Hepatocyte (in vitro differentiated cells): ENCODE measurements around the gene GUCY2F. TPM values are rescaled to one million over a fixed set of nuclear protein-coding genes. Genes with fewer than 3 reads are reported as not detected.

Experiments
- DNase-seq: peaks from one replicate; pipeline ENCODE4 v3.0.0-alpha.2; 2016; ENCODE audit warnings: low spot score
- H2AFZ ChIP-seq: fragments of 200-600 bp; sonication (generic); 2 replicates; pipeline ENCODE4 v1.6.0; 2016; ENCODE audit warnings: antibody characterized with exemption, mild to moderate bottlenecking
- H3K27ac ChIP-seq: fragments of 200-600 bp; sonication (generic); 2 replicates; pipeline ENCODE4 v1.5.1; 2016; ENCODE audit warnings: mild to moderate bottlenecking
- H3K27me3 ChIP-seq: fragments of 200-600 bp; sonication (generic); 2 replicates; pipeline ENCODE4 v1.6.1; 2016
- H3K36me3 ChIP-seq: fragments of 200-600 bp; sonication (generic); replicated peaks from 2 replicates; pipeline ENCODE4 v1.5.1; 2016; ENCODE audit warnings: low read depth; ENCODE audit not compliant: insufficient read depth
- H3K4me1 ChIP-seq: fragments of 200-600 bp; sonication (generic); 2 replicates; pipeline ENCODE4 v1.5.1; 2016; ENCODE audit warnings: mild to moderate bottlenecking, moderate library complexity; ENCODE audit not compliant: insufficient read depth
- H3K4me2 ChIP-seq: fragments of 200-600 bp; sonication (generic); 2 replicates; pipeline ENCODE4 v1.6.0; 2016
- H3K4me3 ChIP-seq: fragments of 200-600 bp; sonication (generic); 2 replicates; pipeline ENCODE4 v1.5.1; 2016; ENCODE audit warnings: mild to moderate bottlenecking
- H3K79me2 ChIP-seq: fragments of 200-600 bp; sonication (generic); 2 replicates; pipeline ENCODE4 v1.6.0; 2017; ENCODE audit warnings: mild to moderate bottlenecking
- H3K9me2 ChIP-seq: fragments of 200-600 bp; sonication (generic); replicated peaks from 2 replicates; pipeline ENCODE4 v1.6.0; 2017; ENCODE audit warnings: mild to moderate bottlenecking; ENCODE audit not compliant: insufficient read depth
- H3K9me3 ChIP-seq: fragments of 200-600 bp; sonication (generic); 2 replicates; pipeline ENCODE4 v1.5.1; 2016; ENCODE audit warnings: low read depth, mild to moderate bottlenecking
- H4K20me1 ChIP-seq: fragments of 200-600 bp; sonication (generic); 2 replicates; pipeline ENCODE4 v1.6.0; 2016; ENCODE audit warnings: mild to moderate bottlenecking; ENCODE audit not compliant: insufficient read depth, poor library complexity, severe bottlenecking
- EZH2 ChIP-seq: fragments of 200-600 bp; sonication (generic); IDR thresholded peaks from 2 replicates; pipeline ENCODE4 v1.6.1; 2016; ENCODE audit warnings: antibody characterized with exemption, mild to moderate bottlenecking, borderline replicate concordance
- EZH2phosphoT487 ChIP-seq: fragments of 200-600 bp; sonication (generic); IDR thresholded peaks from one replicate; pipeline ENCODE4 v1.6.1; 2018; ENCODE audit warnings: antibody characterized with exemption, mild to moderate bottlenecking, low read depth, moderate library complexity; ENCODE audit not compliant: unreplicated experiment, severe bottlenecking
- WGBS: methylation state at CpG from one replicate; pipeline ENCODE4 v1.1.6; 2016; ENCODE audit warnings: low lambda C conversion rate; ENCODE audit errors: missing lambda C conversion rate; 5-methylcytosine and 5-hydroxymethylcytosine counted together
- polyA plus RNA-seq: library from polyadenylated mRNA; unstranded; fragments of >200 nt; fragmentation: Nextera tagmentation; extraction: Ambion mirVana; gene quantifications from 2 replicates; pipeline ENCODE4 v1.2.1, GENCODE V29; 2016
- total RNA-seq: library from RNA; depleted of rRNA; stranded (reverse); fragments of >200 nt; gene quantifications from 2 replicates; pipeline ENCODE4 v1.2.3, GENCODE V29; 2014
- TF ChIP-seq, protein P1 (sequence below): fragments of 200-600 bp; sonication (generic); IDR thresholded peaks from 2 replicates; pipeline ENCODE4 v1.5.1; 2016; ENCODE audit warnings: antibody characterized with exemption, mild to moderate bottlenecking; ENCODE audit not compliant: poor library complexity

Gene GUCY2F
- total and polyA plus RNA-seq, 2 experiments from 2014 or later = not detected

- no peak for DNase-seq
- Histone ChIP-seq H3K9me3 (no peaks in the 10 kb centered on the region), H3K79me2 (no peaks in the 10 kb centered on the region), H3K4me2 (no peak overlapping the region), H3K36me3 (no peaks in the 10 kb centered on the region), H3K27ac (no peak overlapping the region), H3K9me2 (no peaks in the 10 kb centered on the region), H3K4me1 (peaks cover 3% of the 10 kb centered on the region), H4K20me1 (no peaks in the 10 kb centered on the region), H3K4me3 (no peak overlapping the region), H2AFZ (no peak overlapping the region), H3K27me3 (no peaks in the 10 kb centered on the region)
- 52% methylated on average over 1 of the region's 1 CpG for WGBS
- no peak for TF ChIP-seq EZH2
- no peak for TF ChIP-seq EZH2phosphoT487
- TF ChIP-seq, protein P1, sequence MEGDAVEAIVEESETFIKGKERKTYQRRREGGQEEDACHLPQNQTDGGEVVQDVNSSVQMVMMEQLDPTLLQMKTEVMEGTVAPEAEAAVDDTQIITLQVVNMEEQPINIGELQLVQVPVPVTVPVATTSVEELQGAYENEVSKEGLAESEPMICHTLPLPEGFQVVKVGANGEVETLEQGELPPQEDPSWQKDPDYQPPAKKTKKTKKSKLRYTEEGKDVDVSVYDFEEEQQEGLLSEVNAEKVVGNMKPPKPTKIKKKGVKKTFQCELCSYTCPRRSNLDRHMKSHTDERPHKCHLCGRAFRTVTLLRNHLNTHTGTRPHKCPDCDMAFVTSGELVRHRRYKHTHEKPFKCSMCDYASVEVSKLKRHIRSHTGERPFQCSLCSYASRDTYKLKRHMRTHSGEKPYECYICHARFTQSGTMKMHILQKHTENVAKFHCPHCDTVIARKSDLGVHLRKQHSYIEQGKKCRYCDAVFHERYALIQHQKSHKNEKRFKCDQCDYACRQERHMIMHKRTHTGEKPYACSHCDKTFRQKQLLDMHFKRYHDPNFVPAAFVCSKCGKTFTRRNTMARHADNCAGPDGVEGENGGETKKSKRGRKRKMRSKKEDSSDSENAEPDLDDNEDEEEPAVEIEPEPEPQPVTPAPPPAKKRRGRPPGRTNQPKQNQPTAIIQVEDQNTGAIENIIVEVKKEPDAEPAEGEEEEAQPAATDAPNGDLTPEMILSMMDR = no peak
These were observed 137.8 kb downstream of the GUCY2F start for GRCh38 chrX:109344101-109344500.

GRCh38 chrX:109343671-109344070, 138.2 kb downstream of the GUCY2F start:
- Histone ChIP-seq H3K27ac (no peak overlapping the region), H2AFZ (no peak overlapping the region)

GRCh38 chrX:109336141-109336540, 145.7 kb downstream of the GUCY2F start:
- Histone ChIP-seq H2AFZ (no peak overlapping the region), H3K27me3 (no peaks in the 10 kb centered on the region), H3K9me3 (no peaks in the 10 kb centered on the region), H3K4me3 (no peak overlapping the region), H3K4me1 (no peaks in the 10 kb centered on the region), H4K20me1 (no peaks in the 10 kb centered on the region), H3K4me2 (no peak overlapping the region), H3K36me3 (no peaks in the 10 kb centered on the region), H3K9me2 (no peaks in the 10 kb centered on the region), H3K79me2 (no peaks in the 10 kb centered on the region), H3K27ac (no peak overlapping the region)
- 52% methylated on average over 1 of the region's 1 CpG for WGBS
- TF ChIP-seq, protein P1 = no peak
- TF ChIP-seq EZH2 (no peak), EZH2phosphoT487 (no peak)
- no peak for DNase-seq

More at GRCh38 chrX:109343671-109344070, 138.2 kb downstream of the GUCY2F start:
- no peaks in the 10 kb centered on the region for H3K9me2 ChIP-seq
- no peak overlapping the region for H3K4me3 ChIP-seq
- no peaks in the 10 kb centered on the region for H4K20me1 ChIP-seq
- no peaks in the 10 kb centered on the region for H3K79me2 ChIP-seq
- H3K9me3 ChIP-seq = no peaks in the 10 kb centered on the region
- TF ChIP-seq, protein P1 = no peak
- TF ChIP-seq EZH2 (no peak), EZH2phosphoT487 (no peak)
- WGBS = 75% methylated on average over 2 of the region's 2 CpGs
- peaks cover 3% of the 10 kb centered on the region for H3K4me1 ChIP-seq
- no peak overlapping the region for H3K4me2 ChIP-seq
- H3K27me3 ChIP-seq = no peaks in the 10 kb centered on the region
- no peaks in the 10 kb centered on the region for H3K36me3 ChIP-seq
- DNase-seq = no peak

- Histone ChIP-seq H3K27me3 (no peaks in the 10 kb centered on the region), H3K4me1 (no peaks in the 10 kb centered on the region), H3K9me3 (no peaks in the 10 kb centered on the region), H3K36me3 (no peaks in the 10 kb centered on the region), H3K27ac (no peak overlapping the region), H3K79me2 (no peaks in the 10 kb centered on the region), H2AFZ (no peak overlapping the region), H3K4me2 (no peak overlapping the region), H3K9me2 (no peaks in the 10 kb centered on the region), H3K4me3 (no peak overlapping the region), H4K20me1 (no peaks in the 10 kb centered on the region)
- no peak for DNase-seq
- WGBS = 60% methylated on average over 1 of the region's 1 CpG
- TF ChIP-seq EZH2 = no peak
- TF ChIP-seq EZH2phosphoT487 = no peak
- TF ChIP-seq, protein P1 = no peak
These were observed 154.6 kb downstream of the GUCY2F start for GRCh38 chrX:109327251-109327650.
